Suprapubic skin (tissue), 4 donors: ENCODE data around the gene PRCP.

Experiments used
- POLR2A ChIP-seq, 2 donors: fragments of 450-650 bp; IDR thresholded peaks; one replicate each; pipeline ENCODE4 v1.6.1; 2017; ENCODE audit warnings: antibody characterized with exemption in 2 of 2, mild to moderate bottlenecking in 2 of 2, moderate library complexity in 2 of 2
- POLR2AphosphoS5 ChIP-seq, 3 donors: sonication (generic); formaldehyde crosslinking; IDR thresholded peaks; one replicate each; pipeline ENCODE4 v1.6.1; 2017; ENCODE audit warnings: antibody characterized with exemption in 3 of 3
- TF ChIP-seq, protein P1 (sequence below), 2 donors: fragments of 200-600 bp in 1 of 2; fragments of 450-650 bp in 1 of 2; sonication (generic) in 1 of 2; IDR thresholded peaks; one replicate each; pipeline ENCODE4 v1.5.1; 2016 to 2019; ENCODE audit warnings: antibody characterized with exemption in 2 of 2, mild to moderate bottlenecking in 1 of 2, moderate library complexity in 1 of 2

DNA sequence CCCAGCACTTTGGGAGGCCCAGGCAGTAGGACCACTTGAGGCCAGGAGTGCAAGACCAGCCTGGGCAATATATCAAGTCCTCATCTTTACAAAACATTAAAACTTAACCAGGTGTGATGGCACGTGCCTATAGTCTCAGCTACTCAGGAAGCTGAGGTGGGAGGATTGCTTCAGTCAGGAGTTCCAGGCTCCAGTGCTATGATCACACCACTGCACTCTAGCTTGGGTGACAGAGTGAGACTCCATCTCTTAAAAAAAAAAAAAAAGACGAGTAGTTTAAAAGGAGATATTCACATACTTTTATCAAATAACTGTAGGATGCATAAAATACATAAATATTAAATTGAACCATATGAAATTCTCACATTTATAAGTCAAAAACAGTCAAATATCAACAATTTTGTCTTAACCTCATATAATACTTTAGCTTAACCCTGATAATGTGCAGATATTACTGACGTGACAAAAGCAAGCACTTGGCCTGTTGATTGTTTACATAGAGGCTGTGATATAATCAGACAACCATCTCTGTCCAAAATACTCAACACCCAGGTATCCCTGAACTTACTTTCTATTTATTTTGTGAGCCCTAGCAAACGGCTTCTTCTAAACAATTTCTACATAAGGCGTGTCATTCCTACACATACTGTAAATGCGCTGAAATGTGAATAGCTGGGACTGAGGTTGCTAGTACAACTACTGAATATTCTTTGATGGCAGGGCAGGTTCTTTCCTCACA is 57.0 kb downstream of the PRCP start:
- TF ChIP-seq, protein P1, sequence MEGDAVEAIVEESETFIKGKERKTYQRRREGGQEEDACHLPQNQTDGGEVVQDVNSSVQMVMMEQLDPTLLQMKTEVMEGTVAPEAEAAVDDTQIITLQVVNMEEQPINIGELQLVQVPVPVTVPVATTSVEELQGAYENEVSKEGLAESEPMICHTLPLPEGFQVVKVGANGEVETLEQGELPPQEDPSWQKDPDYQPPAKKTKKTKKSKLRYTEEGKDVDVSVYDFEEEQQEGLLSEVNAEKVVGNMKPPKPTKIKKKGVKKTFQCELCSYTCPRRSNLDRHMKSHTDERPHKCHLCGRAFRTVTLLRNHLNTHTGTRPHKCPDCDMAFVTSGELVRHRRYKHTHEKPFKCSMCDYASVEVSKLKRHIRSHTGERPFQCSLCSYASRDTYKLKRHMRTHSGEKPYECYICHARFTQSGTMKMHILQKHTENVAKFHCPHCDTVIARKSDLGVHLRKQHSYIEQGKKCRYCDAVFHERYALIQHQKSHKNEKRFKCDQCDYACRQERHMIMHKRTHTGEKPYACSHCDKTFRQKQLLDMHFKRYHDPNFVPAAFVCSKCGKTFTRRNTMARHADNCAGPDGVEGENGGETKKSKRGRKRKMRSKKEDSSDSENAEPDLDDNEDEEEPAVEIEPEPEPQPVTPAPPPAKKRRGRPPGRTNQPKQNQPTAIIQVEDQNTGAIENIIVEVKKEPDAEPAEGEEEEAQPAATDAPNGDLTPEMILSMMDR (IDR thresholded peaks at IDR 0.05), result no peak
- TF ChIP-seq POLR2AphosphoS5 (IDR thresholded peaks at IDR 0.05), result no peak
- TF ChIP-seq POLR2A (IDR thresholded peaks at IDR 0.05), result no peak
